NT2/D1 (cell line): Measurements from ENCODE around the gene FAM200A.

ENCODE experiments used
- SUZ12 ChIP-seq: IDR thresholded peaks from 2 replicates; pipeline ENCODE4 v1.6.1; 2011; ENCODE audit not compliant: insufficient read length, insufficient read depth; ENCODE audit errors: extremely low read depth
- YY1 ChIP-seq: IDR thresholded peaks from 2 replicates; pipeline ENCODE4 v1.6.1; 2011; ENCODE audit not compliant: insufficient read length, insufficient read depth
- ZNF274 ChIP-seq: IDR thresholded peaks from 2 replicates; pipeline ENCODE4 v1.6.1; 2011; ENCODE audit warnings: mild to moderate bottlenecking, low read depth, low read length

DNA sequence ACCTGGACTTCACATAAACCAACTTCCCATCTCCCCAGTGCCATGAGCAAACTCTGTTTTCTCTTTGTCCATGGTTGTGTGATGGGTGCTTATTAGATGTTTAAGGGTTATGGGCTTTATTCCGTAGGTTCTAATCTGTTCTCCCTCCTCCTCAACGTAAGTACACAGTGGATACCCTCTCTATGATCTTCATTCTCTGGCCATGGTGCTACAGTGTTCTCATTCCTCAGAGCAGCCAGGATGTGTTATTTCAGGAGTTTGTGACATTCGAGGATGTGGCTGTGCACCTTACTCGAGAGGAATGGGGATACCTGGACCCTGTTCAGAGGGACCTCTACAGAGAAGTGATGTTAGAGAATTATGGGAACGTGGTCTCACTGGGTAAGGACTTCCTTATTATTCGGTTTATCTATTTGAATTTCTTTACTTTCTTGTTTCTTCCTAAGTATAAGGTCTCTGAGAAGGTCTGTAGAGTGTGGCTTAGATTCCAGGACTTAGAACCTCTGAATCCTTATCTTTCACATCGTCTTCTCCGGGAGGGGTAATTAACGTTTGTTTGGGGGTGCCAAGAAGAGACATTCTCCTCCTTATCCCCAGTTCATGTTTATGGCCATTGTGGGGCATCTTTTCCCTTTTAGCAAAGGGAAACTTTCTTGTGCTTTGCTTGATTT, 10.3 kb upstream of the FAM200A start:
- TF ChIP-seq ZNF274 (no peak), SUZ12 (no peak), YY1 (no peak)
